M059J (cell line): ENCODE data around the gene KLHL33. TPM values are rescaled to one million over a fixed set of nuclear protein-coding genes. Genes with fewer than 3 reads are reported as not detected.

Experiments
- DNase-seq: peaks from one replicate; pipeline ENCODE4 v3.0.0-alpha.2; 2012; ENCODE audit warnings: low read depth
- total RNA-seq: library from RNA; depleted of rRNA; stranded (reverse); fragments of >200 nt; shearing (Covaris generic); gene quantifications from 2 replicates; pipeline ENCODE4 v1.2.3, GENCODE V29; 2014; rRNA removed

KLHL33 gene
- not detected in 2 replicates for total RNA-seq

- no peak for DNase-seq
Observed at GRCh38 chr14:20435582-20436362, at the start of gene KLHL33. TSS of gene KLHL33 (minus strand) at chr14:20436166. CDS start at chr14:20435811, 355 bp downstream.

DNA sequence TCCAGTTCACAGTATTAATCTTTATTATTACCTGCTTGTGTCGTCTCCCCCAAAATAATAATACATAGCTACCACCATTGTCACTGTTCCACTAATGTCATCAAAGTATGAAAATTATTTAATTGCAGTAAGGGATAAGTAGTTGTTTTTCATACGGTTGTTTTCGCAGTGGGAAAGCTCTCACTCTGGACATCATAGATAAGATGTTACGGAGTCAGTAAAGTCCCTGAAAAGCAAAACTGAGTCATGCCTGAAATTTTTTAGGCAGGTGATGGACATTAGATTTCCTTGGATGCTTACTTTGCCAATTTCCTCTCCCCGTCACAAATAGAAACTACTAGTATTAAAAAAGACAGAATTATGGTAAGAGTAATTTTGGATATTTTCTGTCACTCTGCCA lies 46.4 kb upstream of the KLHL33 start:
- no peak for DNase-seq

DNA sequence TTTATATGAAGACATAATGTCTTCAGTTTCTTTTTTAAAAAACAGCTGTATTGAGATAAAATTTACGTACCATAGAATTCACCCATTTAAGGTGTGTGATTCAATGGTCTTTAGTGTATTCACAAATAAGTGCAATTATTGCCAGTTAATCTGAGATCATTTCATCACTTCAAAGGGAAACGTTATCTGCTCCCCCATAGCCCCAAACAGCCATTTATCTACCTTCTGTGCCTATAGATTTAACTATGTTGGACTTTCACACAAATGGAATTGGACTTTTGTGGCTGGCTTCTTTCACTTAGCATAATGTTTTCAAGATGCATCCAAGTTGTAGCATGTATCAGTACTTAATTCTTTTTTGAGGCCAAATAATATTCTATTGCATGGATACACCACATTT lies 42.9 kb upstream of the KLHL33 start:
- DNase-seq = no peak

DNA sequence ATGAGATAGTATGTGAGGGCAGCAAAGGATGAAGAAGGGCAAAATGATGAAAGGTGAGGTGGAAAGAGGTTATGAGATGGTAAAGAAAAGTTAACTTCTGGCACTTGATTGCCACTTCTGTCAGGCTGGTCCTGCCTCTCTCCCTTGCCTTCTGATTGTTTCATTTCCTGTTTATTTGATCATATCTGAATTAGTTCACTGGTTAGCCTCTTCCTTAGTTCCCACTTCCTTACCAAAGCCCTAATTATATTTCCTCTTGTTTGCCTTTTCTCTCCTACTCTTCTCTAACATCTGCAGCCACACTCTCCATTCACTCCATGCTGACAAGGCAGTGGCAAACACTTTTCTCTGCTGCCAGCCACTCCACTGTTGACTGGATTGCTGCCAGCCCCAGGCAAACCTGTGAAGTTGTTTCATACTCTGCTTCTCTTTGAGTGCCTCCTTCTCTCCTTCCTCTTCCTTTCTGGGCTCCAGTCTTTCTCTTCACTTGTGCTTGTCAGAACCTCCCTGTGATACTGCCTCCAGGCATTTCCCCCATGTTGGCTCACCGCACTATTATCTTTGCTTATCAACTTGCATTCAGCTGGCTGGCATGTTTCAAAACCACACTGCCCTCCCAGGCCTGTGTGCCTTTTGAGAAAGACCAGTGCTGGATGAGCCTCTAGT lies 41.4 kb upstream of the KLHL33 start:
- DNase-seq = peak; percentile 95

DNA sequence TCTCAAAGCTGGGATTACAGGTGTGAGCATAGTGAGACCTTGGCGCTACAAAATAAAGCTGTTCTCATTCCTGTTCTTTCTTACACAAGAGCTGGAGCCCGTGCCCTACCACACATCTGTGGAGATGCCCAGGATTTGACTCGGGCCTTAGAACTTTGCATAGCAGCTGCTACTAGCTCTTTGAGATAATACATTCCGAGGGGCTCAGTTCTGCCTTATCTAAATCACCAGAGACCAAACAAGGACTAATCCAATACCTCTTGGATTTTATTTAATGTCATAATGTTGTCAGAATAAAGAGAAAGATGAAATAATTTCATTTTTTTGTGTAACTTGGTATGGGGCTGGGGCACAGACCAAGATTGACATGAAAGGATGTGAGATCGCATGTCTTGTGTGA lies 40.8 kb upstream of the KLHL33 start:
- DNase-seq = no peak

DNA sequence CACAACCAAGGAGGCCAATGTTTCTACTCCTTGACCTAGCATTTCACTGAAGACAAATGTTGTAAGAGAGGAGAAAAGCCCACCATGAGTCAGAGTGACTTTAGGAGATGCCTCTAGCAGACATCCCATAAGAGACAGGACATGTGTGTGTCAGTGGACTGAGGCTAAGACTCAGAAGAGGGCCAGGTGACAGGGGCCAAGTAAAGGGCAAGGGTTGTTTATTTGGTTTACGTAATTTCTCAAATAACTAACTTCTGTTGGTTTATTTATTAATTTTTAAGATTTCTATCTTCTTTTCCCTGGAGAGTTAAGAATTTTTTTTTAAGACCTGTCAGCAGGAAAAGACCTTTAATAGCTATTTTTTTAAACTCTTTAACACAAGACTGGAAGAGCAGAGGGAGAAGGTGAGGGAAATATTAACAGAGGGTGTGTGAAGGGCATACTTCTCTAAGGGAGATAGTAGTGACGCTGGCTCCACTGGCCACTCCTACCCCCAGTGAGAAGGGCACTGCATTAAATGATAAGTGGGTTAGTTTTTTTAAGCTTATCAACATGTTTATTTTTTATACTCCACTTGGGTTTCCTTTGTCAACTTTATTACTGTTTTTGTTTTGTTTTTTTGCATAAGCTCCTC lies 36.7 kb upstream of the KLHL33 start:
- no peak for DNase-seq

DNA sequence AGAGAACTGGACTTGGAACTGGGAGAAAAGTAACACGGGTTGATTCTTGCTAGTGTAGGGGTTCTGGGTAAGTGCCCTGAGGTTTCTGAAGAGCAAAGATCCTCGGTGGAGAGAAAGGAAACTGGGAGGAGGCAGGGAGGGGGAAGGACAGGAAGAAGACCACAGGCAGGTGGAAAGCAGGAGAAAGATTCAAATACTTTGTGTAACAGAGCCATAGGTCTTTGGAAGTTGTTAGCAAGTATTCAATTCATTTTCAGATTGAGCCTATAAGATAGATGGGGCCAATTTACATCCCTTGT lies 34.6 kb upstream of the KLHL33 start:
- DNase-seq = peak; percentile 34

DNA sequence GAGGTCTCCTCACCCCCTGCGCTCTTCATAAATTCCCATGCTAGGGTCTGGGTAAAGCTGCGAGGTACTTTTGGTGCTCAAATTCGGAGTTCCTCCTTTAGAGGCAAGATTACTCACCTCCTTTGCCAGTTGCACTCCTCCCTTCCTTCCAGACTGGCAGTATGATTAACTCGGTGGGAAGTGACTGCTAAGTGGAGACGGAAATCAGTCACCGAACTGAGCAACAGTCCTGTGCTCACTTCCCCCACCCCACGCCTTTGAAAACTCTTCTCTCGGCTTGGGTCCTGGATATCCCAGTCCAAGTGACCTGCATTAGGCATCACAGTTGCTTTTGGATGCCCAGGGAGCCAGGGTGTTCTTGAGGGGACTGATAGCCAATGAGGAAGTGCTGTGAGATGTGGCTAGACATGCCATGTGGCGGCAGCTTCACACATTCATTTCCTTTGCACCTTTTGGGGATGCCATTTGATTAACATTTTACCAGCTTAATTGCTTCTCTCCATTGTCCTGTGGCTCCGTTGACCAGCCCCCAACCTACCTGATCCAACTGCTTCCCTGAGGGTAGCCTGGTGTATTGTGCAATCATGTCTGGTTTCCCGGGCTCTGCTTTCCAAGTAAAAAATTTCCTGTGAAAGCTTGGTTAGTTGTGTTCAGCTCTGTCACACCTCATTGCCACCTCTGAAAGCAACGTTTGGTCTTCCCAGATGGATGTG lies 34.1 kb upstream of the KLHL33 start:
- peak; percentile 84 for DNase-seq

DNA sequence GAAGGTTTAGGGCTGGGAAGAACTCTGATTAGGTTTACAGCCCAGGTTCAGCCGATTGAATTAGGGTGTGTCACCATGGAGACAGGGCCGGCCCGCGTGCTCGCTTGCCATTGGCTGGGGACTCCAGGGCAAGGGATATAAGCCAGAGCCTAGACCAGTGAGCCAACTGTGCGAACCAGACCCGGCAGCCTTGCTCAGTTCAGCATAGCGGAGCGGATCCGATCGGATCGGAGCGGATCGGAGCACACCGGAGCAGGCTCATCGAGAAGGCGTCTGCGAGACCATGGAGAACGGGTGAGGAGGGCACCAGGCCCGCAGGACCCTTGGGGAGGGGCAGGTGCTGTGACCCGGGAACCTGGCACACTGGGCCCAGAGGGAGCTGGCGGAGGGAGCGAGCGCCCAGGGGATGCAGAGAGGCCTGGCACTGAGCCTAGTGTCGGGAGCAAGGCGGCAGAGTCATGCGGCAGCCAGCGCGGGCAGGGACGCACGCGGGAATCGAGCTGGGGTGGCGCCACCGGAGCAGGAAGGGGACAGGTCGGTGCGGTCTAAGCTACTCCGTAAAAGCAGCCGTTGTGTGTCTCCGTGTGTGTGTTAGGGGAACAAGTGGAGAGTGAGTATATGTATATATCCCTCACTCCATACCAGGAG lies 33.4 kb upstream of the KLHL33 start, which contains the start of gene PNP:
Gene PNP (plus strand): TSS at position 165 of the 648 bp plus-strand sequence. CDS start 119 bp downstream, at position 284.
- peak; percentile 88 for DNase-seq

DNA sequence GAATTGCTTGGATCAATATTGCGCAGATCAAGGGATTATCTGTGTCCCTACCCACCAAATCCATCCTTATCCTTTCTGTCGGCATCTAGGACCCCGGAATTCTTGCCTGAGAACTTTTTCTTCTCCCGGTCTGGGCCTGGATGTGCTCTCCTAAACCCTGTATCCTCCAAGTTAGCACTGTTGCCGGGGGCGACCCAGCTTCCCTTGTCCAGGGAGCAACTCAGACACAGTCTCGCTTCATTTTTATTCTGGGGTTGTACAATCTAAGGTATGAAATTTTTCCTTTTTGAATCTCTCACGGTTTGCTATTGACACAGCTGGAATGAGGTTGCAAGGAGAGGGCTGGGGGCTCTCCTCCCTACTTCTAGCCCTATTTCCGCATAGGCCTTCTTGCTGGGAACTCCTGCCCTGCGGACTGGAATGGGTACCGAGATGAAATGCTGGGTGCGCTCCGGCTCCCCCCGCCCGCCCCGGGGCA lies 32.8 kb upstream of the KLHL33 start:
- DNase-seq = peak; percentile 37

- DNase-seq = peak; percentile 100
Observed at GRCh38 chr14:20461225-20462141, 25.5 kb upstream of the KLHL33 start, which contains the start of gene PIP4P1. TSS of gene PIP4P1 (minus strand) at chr14:20461434. CDS start at chr14:20461325, 109 bp downstream.

GRCh38 chr14:20460458-20461224 lies 24.7 kb upstream of the KLHL33 start:
- peak; percentile 6 for DNase-seq

GRCh38 chr14:20458031-20458789 lies 22.2 kb upstream of the KLHL33 start:
- DNase-seq = no peak

DNA sequence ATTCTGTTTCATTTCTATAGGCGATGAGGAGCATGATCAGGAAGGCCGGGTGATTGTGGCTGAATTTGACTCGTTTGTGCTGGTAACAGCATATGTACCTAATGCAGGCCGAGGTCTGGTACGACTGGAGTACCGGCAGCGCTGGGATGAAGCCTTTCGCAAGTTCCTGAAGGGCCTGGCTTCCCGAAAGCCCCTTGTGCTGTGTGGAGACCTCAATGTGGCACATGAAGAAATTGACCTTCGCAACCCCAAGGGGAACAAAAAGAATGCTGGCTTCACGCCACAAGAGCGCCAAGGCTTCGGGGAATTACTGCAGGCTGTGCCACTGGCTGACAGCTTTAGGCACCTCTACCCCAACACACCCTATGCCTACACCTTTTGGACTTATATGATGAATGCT lies 21.0 kb upstream of the KLHL33 start:
- no peak for DNase-seq

DNA sequence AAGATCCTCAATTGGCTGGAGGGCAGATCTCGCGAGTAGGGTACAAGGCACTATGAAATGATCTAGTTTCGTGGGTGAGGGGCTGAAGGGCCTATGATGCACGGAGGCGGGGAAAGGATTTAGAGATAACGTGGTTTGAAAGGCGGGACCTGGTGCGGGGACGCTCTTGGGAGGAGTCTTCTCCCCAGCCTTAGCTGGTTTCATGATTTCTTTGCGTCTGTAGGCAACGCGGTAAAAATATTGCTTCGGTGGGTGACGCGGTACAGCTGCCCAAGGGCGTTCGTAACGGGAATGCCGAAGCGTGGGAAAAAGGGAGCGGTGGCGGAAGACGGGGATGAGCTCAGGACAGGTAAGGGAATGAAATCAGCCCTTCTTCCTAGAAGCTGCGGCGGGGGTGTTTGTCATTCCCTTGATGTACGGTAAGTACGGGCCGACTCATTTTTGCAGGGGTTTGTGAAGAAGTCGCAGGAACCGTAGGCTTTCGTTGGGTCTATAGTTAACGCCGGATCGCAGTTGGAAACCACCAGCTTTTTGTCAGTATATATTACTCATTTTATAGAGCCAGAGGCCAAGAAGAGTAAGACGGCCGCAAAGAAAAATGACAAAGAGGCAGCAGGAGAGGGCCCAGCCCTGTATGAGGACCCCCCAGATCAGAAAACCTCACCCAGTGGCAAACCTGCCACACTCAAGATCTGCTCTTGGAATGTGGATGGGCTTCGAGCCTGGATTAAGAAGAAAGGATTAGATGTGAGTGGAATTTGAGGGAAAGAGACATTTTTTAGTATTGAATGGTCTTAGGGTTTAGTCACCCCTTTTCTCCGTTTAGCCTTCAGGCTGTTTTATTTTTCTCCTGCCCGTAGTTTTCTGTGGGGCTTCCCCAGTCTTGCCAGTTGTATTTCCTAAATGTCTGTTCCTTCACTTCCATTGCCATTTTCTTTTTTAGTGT lies 19.7 kb upstream of the KLHL33 start:
- peak; percentile 86 for DNase-seq

- DNase-seq = peak; percentile 98
Observed at GRCh38 chr14:20454516-20455354, 18.8 kb upstream of the KLHL33 start, which contains the start of the genes APEX1 and OSGEP. TSS of gene APEX1 (plus strand) at chr14:20455226. CDS start at chr14:20455646, 420 bp downstream. TSS of gene OSGEP (minus strand) at chr14:20454812. CDS start at chr14:20454683, 129 bp downstream.
